GM18502 (cell line): Measurements from ENCODE around the gene SIGLEC12.
"Not testable (repeated sequence)": the region's sequence is repeated elsewhere in the genome, so short reads cannot be mapped to it uniquely, and the experiment has no call there.

Source experiments
- ATAC-seq: cut with Tn5 transposase; IDR thresholded peaks from one replicate; pipeline ENCODE4 v1.9.1; 2021; ENCODE audit warnings: mild to moderate bottlenecking; ENCODE audit not compliant: unreplicated experiment, poor library complexity

Gene SIGLEC12

GRCh38 chr19:51524666-51525264, 23.2 kb upstream of the SIGLEC12 start:
- no peak for ATAC-seq

- no peak for ATAC-seq
Measured at GRCh38 chr19:51521781-51522180, 20.2 kb upstream of the SIGLEC12 start.

- no peak for ATAC-seq
Measured at GRCh38 chr19:51521357-51521756, 19.8 kb upstream of the SIGLEC12 start.

DNA sequence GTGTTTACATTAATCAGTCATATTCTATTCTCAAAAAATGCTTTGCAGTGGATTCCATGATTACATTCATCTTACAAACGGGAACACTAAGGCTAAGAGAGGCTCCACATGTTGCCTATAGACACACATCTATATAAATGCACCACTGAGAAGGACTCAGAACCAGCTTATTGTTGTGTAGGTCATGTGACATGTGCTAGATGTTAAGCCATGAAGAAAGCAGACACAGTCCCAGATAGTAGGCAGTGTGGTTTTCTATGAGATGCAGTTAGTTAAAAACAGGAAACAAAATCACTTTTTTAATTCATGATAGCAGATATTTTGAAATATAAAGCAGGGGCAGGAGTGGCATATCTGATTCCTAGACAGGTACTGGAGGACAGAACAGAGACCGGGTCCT, 19.1 kb upstream of the SIGLEC12 start:
- no peak for ATAC-seq

- ATAC-seq, result no peak
Measured at GRCh38 chr19:51514866-51515481, 13.4 kb upstream of the SIGLEC12 start.

GRCh38 chr19:51513968-51514367, 12.4 kb upstream of the SIGLEC12 start:
- no peak for ATAC-seq

GRCh38 chr19:51511353-51511752, 9.8 kb upstream of the SIGLEC12 start:
- ATAC-seq, result no peak

GRCh38 chr19:51509823-51510660, 8.4 kb upstream of the SIGLEC12 start:
- no peak for ATAC-seq

GRCh38 chr19:51508059-51508733, 6.6 kb upstream of the SIGLEC12 start:
- no peak for ATAC-seq

- no peak for ATAC-seq
Measured at GRCh38 chr19:51507640-51508058, 6.0 kb upstream of the SIGLEC12 start.

DNA sequence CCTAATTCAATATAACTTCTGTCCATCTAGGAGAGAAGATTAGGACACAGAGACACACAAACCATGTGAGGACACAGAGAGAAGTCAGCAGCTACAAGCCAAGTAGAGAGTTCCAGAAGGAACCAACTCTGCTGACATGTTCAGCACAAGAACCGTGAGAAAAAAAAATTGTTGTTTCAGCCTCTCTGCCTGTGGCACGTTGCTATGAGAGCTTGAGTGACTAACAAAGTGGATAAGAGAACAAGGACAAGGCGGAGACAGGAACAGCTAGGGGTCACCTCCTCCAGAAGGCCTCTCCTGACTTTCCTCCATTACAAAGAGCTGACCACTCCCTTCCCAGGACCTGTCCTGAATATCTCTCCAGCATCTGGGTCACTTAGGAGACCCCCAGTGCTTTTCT, 5.6 kb upstream of the SIGLEC12 start:
- ATAC-seq, result no peak

DNA sequence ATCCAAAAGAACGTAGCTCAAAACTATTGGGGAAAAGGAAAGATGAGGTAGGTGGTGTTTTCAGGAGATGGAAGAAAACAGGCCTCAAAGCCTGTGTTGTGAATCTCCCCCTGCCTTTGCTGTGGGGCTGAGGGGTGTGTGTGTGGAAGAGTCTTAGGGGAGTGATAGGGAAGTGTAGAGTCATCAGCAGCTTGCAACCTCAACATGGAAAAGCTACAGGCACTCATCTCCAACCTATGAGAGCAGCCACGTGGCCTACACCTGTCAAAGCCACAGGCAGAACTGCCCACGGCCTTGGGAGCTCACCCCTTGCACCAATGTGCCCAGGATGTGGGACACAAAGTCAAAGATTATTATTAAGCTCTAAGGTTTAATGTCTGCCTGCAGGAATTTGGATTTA, 4.3 kb upstream of the SIGLEC12 start:
- ATAC-seq, result no peak

DNA sequence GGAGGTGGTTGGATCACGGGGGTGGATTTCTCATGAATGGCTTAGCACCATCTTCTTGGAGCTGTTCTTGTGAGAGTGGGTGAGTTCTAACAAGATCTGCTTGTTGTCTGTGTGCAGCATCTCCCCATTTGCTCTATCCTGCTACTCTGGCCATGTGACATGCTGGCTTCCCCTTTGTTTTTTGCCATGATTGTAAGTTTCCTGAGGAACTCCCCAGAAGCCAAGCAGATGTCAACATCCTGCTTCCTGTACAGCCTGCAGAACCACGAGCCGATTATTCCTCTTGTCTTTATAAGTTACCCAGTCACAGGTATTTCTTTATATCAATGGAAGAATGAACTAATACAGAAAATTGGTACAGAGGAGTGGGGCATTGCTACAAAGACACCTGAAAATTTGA, 2.3 kb upstream of the SIGLEC12 start:
- ATAC-seq, result no peak

- ATAC-seq, result no peak
Measured at GRCh38 chr19:51503286-51503817, 1.8 kb upstream of the SIGLEC12 start.

DNA sequence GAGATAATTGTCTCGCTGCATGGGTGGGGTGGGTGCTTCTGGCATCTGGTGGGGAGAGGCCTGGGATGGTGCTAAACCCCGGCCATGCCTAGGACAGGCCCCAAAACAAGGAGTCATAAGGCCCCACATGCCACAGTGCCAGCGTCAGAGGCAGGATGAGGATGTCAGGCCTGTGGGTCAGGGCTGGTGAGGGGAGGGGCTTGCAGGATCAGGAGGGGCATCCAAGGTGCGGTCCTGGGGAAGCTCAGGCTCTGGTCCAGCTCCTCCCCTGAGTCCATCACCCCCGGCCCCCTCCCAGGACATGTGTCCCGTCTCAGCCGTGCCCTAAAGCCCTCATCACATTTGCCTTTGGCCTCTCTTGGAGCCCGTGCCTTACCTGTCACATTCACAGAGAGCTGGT, 669 bp downstream of the SIGLEC12 start:
- not testable (repeated sequence) for ATAC-seq

- ATAC-seq, result no peak
Measured at GRCh38 chr19:51497666-51498065, 3.9 kb downstream of the SIGLEC12 start.

DNA sequence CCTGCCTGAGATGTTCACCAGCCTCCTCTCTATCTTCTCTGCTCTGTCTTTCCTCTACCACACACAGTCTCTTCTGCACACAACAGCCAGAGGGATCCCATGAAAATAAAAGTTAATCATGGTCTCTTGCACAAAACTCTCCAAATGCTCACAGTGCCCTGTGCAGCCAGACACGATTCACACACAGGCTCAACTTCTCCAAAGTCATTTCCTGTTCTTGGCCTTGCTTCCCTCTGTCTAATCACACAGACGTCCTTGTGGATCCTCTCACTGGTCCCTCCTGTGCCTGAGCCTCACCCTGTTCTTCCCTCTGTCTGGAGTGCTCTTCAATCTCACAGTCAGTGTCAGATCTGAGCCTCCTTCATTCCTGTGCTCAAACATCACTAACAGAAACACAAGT, 7.8 kb downstream of the SIGLEC12 start:
- no peak for ATAC-seq

GRCh38 chr19:51491586-51491985, 10.0 kb downstream of the SIGLEC12 start:
- ATAC-seq, result no peak

DNA sequence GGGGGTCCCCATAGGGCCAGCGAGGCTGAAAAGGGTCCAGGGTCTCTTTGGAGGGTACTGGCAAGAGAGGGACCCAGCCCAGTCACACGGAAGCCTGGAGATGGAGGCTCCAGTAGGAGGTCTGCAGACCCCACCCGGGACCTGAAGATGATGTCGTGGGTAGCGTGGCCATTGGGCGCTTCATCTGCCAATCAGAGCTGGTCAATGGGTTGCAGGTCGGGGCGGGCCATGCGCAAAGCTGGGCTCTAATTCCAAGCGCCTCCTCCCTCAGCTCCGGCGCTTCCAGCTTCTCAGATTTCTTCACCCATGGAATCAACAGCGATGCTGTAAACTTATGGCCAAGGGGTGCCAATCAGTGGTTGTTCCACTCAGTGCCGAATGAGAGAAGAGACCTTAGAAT, 10.9 kb downstream of the SIGLEC12 start:
- no peak for ATAC-seq

DNA sequence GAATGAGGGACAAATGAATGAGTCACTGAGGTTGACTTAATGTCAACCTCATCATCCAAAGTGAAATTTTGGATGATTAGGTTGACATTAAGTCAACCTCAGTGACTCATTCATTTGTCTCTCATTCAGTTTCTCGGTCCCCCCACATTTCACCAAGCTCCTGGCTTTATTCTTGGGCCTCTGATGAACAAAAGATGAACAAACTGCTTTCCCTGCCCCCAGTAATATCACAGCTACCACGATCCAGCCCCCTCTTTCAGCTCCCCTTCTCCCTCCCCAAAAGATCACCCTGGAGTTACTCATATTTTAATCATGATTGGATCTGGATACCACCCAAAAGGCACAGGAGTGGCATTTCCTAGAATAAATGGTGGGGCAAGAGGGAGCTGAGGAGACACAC, 12.5 kb downstream of the SIGLEC12 start:
- ATAC-seq, result no peak

GRCh38 chr19:51488491-51488890, 13.1 kb downstream of the SIGLEC12 start:
- ATAC-seq, result no peak
